Measurements from ENCODE around the gene FBXO24. TPM values are rescaled to one million over a fixed set of nuclear protein-coding genes. Genes with fewer than 3 reads are reported as not detected.

Gene FBXO24
- polyA plus RNA-seq, 1 experiment, result 0.40 TPM

DNA sequence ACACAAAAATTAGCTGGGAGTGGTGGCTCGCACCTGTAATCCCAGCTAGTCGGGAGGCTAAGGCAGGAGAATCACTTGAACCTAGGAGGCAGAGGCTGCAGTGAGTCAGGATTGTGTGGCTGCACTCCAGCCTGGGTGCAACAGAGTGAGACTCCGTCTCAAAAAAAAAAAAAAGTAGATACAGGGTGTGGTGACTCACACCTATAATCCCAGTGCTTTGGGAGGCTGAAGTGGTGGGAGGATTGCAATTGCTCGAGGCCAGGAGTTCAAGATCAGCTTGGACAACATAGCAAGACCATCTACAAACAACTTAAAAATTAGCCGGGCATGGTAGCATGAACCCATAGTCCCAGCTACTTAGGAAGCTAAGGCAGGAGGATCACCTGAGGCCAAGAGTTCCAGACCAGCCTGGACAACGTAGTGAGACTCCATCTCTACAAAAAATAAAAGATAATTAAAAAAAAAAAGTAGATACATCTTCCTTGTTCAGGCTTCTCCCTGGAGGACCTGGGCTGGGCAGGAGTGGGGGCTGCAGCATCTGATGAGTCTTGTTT is 28.3 kb downstream of the FBXO24 start:
- TF ChIP-seq, protein P1, sequence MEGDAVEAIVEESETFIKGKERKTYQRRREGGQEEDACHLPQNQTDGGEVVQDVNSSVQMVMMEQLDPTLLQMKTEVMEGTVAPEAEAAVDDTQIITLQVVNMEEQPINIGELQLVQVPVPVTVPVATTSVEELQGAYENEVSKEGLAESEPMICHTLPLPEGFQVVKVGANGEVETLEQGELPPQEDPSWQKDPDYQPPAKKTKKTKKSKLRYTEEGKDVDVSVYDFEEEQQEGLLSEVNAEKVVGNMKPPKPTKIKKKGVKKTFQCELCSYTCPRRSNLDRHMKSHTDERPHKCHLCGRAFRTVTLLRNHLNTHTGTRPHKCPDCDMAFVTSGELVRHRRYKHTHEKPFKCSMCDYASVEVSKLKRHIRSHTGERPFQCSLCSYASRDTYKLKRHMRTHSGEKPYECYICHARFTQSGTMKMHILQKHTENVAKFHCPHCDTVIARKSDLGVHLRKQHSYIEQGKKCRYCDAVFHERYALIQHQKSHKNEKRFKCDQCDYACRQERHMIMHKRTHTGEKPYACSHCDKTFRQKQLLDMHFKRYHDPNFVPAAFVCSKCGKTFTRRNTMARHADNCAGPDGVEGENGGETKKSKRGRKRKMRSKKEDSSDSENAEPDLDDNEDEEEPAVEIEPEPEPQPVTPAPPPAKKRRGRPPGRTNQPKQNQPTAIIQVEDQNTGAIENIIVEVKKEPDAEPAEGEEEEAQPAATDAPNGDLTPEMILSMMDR (IDR thresholded peaks at IDR 0.05; ENCODE audit: insufficient read depth, low read depth, low read length), result no peak
- H3K36me3 ChIP-seq (ENCODE audit: control insufficient read depth, insufficient read depth, low read length), result no peaks in the 10 kb centered on the region; the same call in 1 of the 2 replicates
- H3K4me3 ChIP-seq (ENCODE audit: low read depth, low read length), result no peak overlapping the region
- no peaks in the 10 kb centered on the region for H3K27me3 ChIP-seq (ENCODE audit: control insufficient read depth, insufficient read depth, low read length)
- CTCF ChIA-PET, result interaction anchor here (1.7 to 2.9 kb wide), 3 partner anchors 10 to 91 kb away, joined by 6 to 16 read pairs (median 8); partner anchors contain the start of gene POP7
- no peak for DNase-seq (ENCODE audit: low read depth)
- POLR2A ChIA-PET, result interaction anchor here (0.6 kb wide), 1 partner anchor 97 kb away, joined by 4 read pairs; no protein-coding TSS in a partner anchor

DNA sequence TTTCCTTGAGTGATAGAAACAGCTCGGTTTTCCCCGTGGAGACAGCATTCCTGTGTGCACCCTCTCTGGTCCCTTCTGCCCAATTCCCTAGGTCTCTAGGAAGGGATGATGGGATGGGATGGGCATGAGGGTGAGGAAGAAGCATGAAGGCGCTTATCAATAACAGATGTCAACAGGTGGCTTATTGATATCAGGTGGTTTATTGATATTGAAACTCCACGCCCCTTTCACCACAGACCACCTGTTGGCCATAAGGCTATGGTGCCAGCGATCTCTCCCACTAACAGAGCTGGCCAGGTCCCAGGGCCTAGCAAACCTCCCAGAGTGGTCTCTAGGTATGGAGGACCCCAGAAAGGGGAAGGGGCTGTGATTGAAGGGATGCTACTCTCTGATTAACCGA is 34.1 kb downstream of the FBXO24 start:
- ChIA-PET POLR2A (no interaction called here), CTCF (interaction anchor here (1.3 kb wide), 1 partner anchor 85 kb away, joined by 4 read pairs; no protein-coding TSS in a partner anchor)
- DNase-seq (ENCODE audit: low read depth), result no peak
- Histone ChIP-seq H3K4me3 (ENCODE audit: low read depth, low read length) (no peak overlapping the region), H3K27me3 (ENCODE audit: control insufficient read depth, insufficient read depth, low read length) (no peaks in the 10 kb centered on the region), H3K36me3 (ENCODE audit: control insufficient read depth, insufficient read depth, low read length) (no peaks in the 10 kb centered on the region; the same call in 1 of the 2 replicates)
- TF ChIP-seq, protein P1 (IDR thresholded peaks at IDR 0.05; ENCODE audit: insufficient read depth, low read depth, low read length), result no peak

DNA sequence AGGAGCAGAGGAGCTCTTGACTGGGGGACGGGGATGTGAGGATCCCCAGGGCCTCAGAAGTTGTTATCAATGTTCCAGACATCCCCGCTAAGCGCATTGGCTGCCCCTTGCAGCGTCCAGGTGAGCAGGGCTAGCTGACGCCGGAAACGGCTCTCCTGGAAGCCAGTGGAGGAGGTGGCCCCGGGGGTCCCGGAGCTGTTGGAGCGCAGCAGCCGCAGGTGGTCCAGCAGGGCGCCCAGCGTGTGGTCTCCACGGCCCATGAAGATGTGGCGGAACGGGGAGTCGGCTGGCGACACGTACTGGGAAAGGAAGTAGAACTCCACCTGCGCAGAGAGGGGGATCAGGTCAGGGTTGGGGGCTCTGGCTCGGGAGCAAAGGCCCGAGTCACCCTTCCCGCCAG is 34.7 kb downstream of the FBXO24 start:
- TF ChIP-seq, protein P1 (IDR thresholded peaks at IDR 0.05; ENCODE audit: insufficient read depth, low read depth, low read length), result no peak
- POLR2A ChIA-PET, result no interaction called here
- H3K27me3 ChIP-seq (ENCODE audit: control insufficient read depth, insufficient read depth, low read length), result no peaks in the 10 kb centered on the region
- H3K4me3 ChIP-seq (ENCODE audit: low read depth, low read length), result no peak overlapping the region
- no peak for DNase-seq (ENCODE audit: low read depth)
- H3K36me3 ChIP-seq (ENCODE audit: control insufficient read depth, insufficient read depth, low read length), result no peaks in the 10 kb centered on the region; the same call in 1 of the 2 replicates
- CTCF ChIA-PET, result interaction anchor here (1.3 kb wide), 1 partner anchor 84 kb away, joined by 4 read pairs; no protein-coding TSS in a partner anchor

DNA sequence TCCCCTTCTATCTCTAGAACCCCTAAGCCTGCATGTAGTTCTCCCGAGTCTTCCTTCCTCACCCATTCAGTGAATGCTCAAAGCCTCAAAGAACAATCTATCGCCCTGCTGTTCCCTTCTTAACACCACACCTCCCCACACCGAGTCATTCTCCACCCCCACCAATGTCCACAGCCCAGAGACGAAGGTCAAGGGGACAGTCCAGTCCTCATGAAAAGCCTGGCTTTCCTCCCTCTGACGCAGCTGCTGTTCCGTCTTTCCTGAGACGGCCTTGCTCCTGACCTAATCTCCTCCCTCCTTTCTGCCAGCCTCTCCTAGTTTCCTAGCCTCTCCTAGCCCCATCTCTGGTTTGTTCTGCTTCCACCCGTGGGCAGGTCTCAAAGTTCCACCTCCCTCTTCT is 35.4 kb downstream of the FBXO24 start:
- Histone ChIP-seq H3K36me3 (ENCODE audit: control insufficient read depth, insufficient read depth, low read length) (no peaks in the 10 kb centered on the region; the same call in 1 of the 2 replicates), H3K4me3 (ENCODE audit: low read depth, low read length) (no peak overlapping the region), H3K27me3 (ENCODE audit: control insufficient read depth, insufficient read depth, low read length) (no peaks in the 10 kb centered on the region)
- no peak for DNase-seq (ENCODE audit: low read depth)
- POLR2A ChIA-PET, result no interaction called here
- CTCF ChIA-PET, result interaction anchor here (1.3 kb wide), 1 partner anchor 84 kb away, joined by 3 read pairs; the partner anchor contains the start of gene POP7
- TF ChIP-seq, protein P1 (IDR thresholded peaks at IDR 0.05; ENCODE audit: insufficient read depth, low read depth, low read length), result no peak

DNA sequence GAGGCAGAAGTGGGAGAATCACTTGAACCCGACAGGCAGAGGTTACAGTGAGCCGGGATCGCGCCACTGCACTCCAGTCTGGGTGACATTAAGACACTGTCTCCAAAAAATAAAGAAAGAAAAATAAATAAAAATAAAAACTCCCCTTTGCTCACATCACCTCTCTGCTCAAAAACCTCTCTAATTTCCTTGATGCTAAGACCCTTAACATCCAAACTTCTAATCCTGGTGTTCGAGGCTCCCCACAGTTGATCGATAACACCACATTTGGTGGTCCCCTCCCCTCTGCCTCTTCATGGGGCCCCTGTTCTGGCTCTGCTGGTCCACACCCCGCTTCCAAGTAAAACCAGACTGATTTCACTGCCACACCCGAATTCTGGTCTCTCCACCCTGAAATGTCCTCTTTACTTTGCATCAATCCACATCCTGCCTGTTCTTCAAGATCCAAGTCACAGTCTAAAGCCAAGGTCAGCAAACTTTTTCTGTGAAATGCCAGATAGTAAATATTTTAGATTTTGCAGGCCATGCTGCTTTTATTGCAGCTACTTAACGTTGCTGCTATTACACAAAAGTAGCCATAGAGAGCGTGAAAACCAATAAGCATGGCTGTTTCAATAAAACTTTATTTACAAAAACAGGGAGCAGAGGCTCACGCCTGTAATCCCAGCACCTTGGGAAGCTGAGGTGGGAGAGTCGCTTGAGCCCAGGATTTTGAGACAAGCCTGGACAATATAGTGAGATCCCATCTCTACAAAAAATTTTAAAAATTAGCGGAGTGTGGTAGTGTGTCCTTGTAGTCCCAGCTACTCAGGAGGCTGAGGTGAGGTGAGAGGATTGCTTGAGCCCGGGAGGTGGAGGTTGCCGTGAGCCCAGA is 38.1 kb downstream of the FBXO24 start:
- DNase-seq (ENCODE audit: low read depth), result no peak
- ChIA-PET CTCF (interaction anchor here (1.1 to 1.8 kb wide), 5 partner anchors 9 to 60 kb away, joined by 3 to 6 read pairs (median 4); partner anchors contain the start of gene MOSPD3), POLR2A (no interaction called here)
- no peaks in the 10 kb centered on the region for H3K27me3 ChIP-seq (ENCODE audit: control insufficient read depth, insufficient read depth, low read length)
- H3K36me3 ChIP-seq (ENCODE audit: control insufficient read depth, insufficient read depth, low read length), result no peaks in the 10 kb centered on the region; the same call in 1 of the 2 replicates
- TF ChIP-seq, protein P1 (IDR thresholded peaks at IDR 0.05; ENCODE audit: insufficient read depth, low read depth, low read length), result no peak
- H3K4me3 ChIP-seq (ENCODE audit: low read depth, low read length), result no peak overlapping the region

Measured in BJ (cell line).